IPS-15b (cell line): Measurements from ENCODE around the gene RNH1.
"Not testable (repeated sequence)": the region's sequence is repeated elsewhere in the genome, so short reads cannot be mapped to it uniquely, and the experiment has no call there.

ENCODE experiments used
- H3K27me3 ChIP-seq: one replicate; pipeline ENCODE4 v1.6.1; 2013; ENCODE audit warnings: low read length; ENCODE audit not compliant: control insufficient read depth, insufficient read depth
- H3K36me3 ChIP-seq: one replicate; pipeline ENCODE4 v1.6.1; 2013; ENCODE audit warnings: low read length; ENCODE audit not compliant: control insufficient read depth, insufficient read depth
- H3K4me1 ChIP-seq: one replicate; pipeline ENCODE4 v1.6.1; 2013; ENCODE audit warnings: mild to moderate bottlenecking, low read length; ENCODE audit not compliant: control insufficient read depth, insufficient read depth
- H3K4me3 ChIP-seq: one replicate; pipeline ENCODE4 v1.5.1; 2013; ENCODE audit warnings: low read depth, low read length
- H3K9ac ChIP-seq: one replicate; pipeline ENCODE4 v1.6.1; 2013; ENCODE audit warnings: low read depth, mild to moderate bottlenecking, low read length
- H3K9me3 ChIP-seq: one replicate; pipeline ENCODE4 v1.6.1; 2013; ENCODE audit warnings: mild to moderate bottlenecking, low read length; ENCODE audit not compliant: control insufficient read depth, insufficient read depth

The RNH1 gene

GRCh38 chr11:528815-529727 is 22.0 kb upstream of the RNH1 start:
- H3K4me3 ChIP-seq: no peak overlapping the region
- no peaks in the 10 kb centered on the region for H3K27me3 ChIP-seq
- H3K36me3 ChIP-seq: peaks cover 23% of the 10 kb centered on the region
- H3K9me3 ChIP-seq: no peaks in the 10 kb centered on the region
- no peak overlapping the region for H3K9ac ChIP-seq
- no peaks in the 10 kb centered on the region for H3K4me1 ChIP-seq

DNA sequence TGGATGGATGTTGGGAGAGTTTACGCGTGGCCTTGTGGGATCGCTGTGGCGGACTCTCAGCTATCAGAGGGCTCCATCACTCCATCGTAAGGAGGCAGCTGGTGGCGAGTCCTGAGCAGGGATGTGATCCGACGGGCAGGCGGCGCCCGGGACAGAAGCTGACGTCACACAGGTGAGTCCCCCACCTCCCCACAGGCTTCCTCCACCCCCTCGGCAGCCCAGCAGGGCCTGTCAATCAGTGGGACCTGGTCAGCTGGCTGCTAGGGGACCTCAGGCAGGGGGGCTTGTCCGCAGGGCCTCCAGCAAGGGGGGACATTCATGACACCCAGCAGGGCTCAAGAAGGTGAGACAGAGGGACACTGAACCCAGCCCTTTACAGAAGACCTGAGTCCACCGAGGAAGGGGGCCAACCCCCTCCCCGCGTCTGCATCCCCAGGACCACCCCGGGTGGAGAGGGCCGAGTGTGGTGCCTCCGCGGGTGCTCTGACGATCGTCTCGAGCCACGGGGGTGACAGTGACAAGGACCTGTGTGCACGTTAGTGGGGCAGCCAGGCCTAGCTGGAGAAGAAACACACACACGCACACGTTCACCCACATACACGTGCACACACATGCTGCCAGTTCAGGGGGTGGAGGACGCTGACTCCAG is 21.2 kb upstream of the RNH1 start:
- Histone ChIP-seq H3K27me3 (no peaks in the 10 kb centered on the region), H3K4me1 (no peaks in the 10 kb centered on the region)

DNA sequence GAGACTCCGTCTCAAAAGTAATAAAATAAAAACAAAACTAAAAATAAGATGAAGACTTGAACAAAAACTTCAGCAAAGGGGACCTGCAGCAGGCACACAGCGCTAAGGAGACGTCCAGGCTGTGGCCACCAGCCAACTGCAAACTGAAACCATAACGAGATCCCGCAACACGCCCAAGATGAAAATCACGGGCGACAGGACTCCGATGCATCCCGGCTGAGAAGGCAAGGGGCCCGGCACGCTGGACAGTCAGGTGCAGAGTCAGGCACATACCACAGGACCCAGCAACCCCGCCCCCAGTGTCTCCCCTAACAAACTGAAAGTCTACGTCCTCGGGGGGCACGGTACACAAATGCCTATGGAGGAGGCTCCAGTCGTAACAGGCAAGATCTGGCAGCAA is 19.1 kb upstream of the RNH1 start:
- no peak overlapping the region for H3K9ac ChIP-seq
- H3K27me3 ChIP-seq: no peaks in the 10 kb centered on the region
- H3K9me3 ChIP-seq: no peaks in the 10 kb centered on the region
- no peaks in the 10 kb centered on the region for H3K4me1 ChIP-seq
- H3K4me3 ChIP-seq: no peak overlapping the region
- peaks cover 2% of the 10 kb centered on the region for H3K36me3 ChIP-seq

More for the DNA sequence above, 21.2 kb upstream of the RNH1 start:
- H3K9ac ChIP-seq: no peak overlapping the region
- H3K36me3 ChIP-seq: peaks cover 16% of the 10 kb centered on the region
- no peaks in the 10 kb centered on the region for H3K9me3 ChIP-seq
- no peak overlapping the region for H3K4me3 ChIP-seq

DNA sequence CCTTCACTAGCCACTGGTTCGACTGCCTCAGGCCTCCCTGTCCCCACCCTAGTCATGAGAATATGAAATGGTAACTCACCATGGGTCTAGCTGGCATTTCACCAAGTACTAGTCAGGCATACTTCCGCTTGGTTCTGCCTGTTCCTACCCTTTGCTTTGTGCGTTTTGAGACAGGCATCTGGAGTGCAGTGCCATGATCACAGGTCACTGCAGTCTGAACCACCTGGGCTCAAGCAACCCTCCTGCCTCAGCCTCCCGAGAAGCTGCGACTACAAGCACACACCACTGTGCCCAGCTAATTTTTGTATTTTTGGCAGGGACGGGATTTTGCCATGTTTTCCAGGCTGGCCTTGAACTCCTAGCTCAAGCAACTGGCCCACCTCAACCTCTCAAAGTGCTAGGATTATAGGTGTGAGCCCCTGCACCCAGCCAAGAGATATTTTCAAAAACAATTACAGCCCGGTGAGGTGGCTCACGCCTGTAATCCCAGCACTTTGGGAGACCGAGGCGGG is 14.2 kb upstream of the RNH1 start:
- Histone ChIP-seq H3K9me3 (no peaks in the 10 kb centered on the region), H3K36me3 (no peaks in the 10 kb centered on the region), H3K27me3 (no peaks in the 10 kb centered on the region), H3K4me3 (no peak overlapping the region), H3K9ac (no peak overlapping the region), H3K4me1 (no peaks in the 10 kb centered on the region)

DNA sequence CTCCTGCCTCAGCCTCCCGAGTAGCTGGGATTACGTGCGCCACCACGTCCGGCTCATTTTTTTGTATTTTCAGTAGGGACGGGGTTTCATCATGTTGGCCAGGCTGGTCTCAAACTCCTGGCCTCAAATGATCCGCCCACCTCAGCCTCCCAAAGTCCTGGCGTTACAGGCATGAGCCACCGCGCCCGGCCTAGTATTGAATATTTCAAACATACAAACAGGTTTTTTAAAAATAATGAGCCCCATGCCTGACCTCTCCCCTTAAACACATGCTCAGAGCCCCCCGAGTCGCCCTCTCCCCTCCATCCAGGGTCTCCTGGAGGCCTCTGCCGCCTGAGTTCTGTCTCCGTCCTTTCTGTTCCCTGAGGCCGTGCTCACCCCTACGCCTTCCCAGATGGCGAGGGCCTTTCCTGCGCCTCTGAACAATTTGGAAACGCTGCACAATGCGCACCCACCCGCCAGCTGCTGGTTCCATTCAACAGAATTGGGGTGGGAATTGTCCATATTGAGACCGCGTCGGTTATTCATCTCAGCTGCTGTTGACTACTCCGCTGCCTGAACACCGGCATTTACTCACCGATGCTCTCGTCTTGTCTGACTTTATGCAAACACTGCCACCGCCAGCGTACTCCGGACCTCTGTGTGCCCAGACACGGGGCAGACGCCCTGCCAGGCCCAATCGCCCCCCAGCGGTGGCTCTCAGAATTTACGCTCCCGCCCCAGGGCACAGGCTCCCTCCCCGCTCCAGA is 13.6 kb upstream of the RNH1 start:
- Histone ChIP-seq H3K4me1 (no peaks in the 10 kb centered on the region), H3K36me3 (peaks cover 3% of the 10 kb centered on the region), H3K4me3 (no peak overlapping the region), H3K27me3 (no peaks in the 10 kb centered on the region), H3K9ac (no peak overlapping the region), H3K9me3 (no peaks in the 10 kb centered on the region)

GRCh38 chr11:518463-519202 is 11.6 kb upstream of the RNH1 start:
- Histone ChIP-seq H3K27me3 (no peaks in the 10 kb centered on the region), H3K36me3 (peaks cover 3% of the 10 kb centered on the region), H3K4me3 (peak overlapping the region; percentile 30), H3K9ac (no peak overlapping the region), H3K9me3 (no peaks in the 10 kb centered on the region), H3K4me1 (no peaks in the 10 kb centered on the region)

- not testable (repeated sequence) for H3K27me3 ChIP-seq, H3K9ac ChIP-seq, H3K9me3 ChIP-seq, H3K36me3 ChIP-seq, H3K4me1 ChIP-seq, H3K4me3 ChIP-seq
Measured at GRCh38 chr11:516918-517685, 10.1 kb upstream of the RNH1 start.

- H3K4me3 ChIP-seq: no peak overlapping the region
- H3K4me1 ChIP-seq: no peaks in the 10 kb centered on the region
- H3K9me3 ChIP-seq: no peaks in the 10 kb centered on the region
- peaks cover 3% of the 10 kb centered on the region for H3K36me3 ChIP-seq
- H3K9ac ChIP-seq: no peak overlapping the region
- no peaks in the 10 kb centered on the region for H3K27me3 ChIP-seq
Measured at GRCh38 chr11:516400-516799, 9.4 kb upstream of the RNH1 start.

DNA sequence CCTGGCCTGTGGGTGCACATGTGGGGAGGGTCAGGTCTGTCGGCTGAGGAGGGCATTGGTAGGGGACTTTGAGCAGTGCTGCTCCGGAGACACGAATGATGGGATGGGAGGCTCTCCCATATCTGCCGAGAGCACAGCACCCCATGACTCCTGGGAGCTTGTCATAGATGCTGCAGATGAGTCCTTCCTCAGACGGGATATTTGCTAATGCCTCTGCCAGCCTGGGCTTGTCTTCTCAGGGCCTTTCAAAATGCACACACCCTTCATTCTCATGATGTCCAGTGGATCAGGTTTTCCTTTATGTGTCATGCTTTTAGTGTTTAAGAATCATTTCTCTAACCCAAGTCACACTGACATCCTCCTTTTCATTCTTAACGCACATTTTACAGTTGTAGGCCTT is 8.1 kb upstream of the RNH1 start:
- Histone ChIP-seq H3K4me3 (no peak overlapping the region), H3K4me1 (no peaks in the 10 kb centered on the region), H3K36me3 (peaks cover 3% of the 10 kb centered on the region), H3K9ac (no peak overlapping the region), H3K9me3 (no peaks in the 10 kb centered on the region), H3K27me3 (no peaks in the 10 kb centered on the region)

DNA sequence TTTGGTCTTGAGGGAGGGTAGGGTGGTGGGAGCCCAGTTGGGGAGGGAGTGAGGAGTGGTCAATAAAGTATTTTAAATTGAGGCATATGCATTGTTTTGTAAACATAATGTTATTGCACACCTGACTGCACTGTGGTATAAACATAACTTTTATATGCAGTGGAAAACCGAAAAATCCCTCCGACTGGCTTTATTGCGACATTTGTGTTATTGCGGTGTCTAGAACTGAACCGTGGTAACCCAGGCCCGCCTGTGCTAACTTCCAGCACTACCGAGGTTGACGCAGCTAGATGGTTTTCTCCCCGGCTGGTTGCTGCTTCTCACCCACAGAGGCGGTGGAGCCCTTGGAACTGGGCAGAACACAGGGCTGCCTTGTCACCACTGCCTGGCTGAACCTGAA is 7.6 kb upstream of the RNH1 start:
- Histone ChIP-seq H3K27me3 (no peaks in the 10 kb centered on the region), H3K9ac (no peak overlapping the region), H3K36me3 (peaks cover 3% of the 10 kb centered on the region), H3K4me1 (no peaks in the 10 kb centered on the region), H3K4me3 (no peak overlapping the region), H3K9me3 (no peaks in the 10 kb centered on the region)
